D721Med (cell line): Measurements from ENCODE around the gene TIA1.

Experiments used
- DNase-seq: peaks from one replicate; pipeline ENCODE4 v3.0.0; 2011; ENCODE audit warnings: low spot score; ENCODE audit not compliant: insufficient read length
- FAIRE-seq: peaks from 2 replicates; lab custom pipeline; 2011; peaks lifted over from hg19 to GRCh38; lab: Jason Lieb, UNC
- CTCF ChIP-seq: IDR thresholded peaks from 2 replicates; pipeline ENCODE4 v1.5.1; 2012; ENCODE audit warnings: mild to moderate bottlenecking, control low read depth; ENCODE audit not compliant: insufficient read depth; ENCODE audit errors: missing control alignments

Gene TIA1

GRCh38 chr2:70212298-70212932, 36.0 kb downstream of the TIA1 start:
- no peak for DNase-seq
- no peak for FAIRE-seq
- no peak for TF ChIP-seq CTCF

GRCh38 chr2:70211595-70211994, 36.8 kb downstream of the TIA1 start:
- DNase-seq (no peak), FAIRE-seq (no peak)
- no peak for TF ChIP-seq CTCF

- FAIRE-seq (no peak), DNase-seq (no peak)
- no peak for TF ChIP-seq CTCF
Measured at GRCh38 chr2:70204452-70204851, 44.0 kb downstream of the TIA1 start.

- no peak for DNase-seq
- no peak for TF ChIP-seq CTCF
- FAIRE-seq: no peak
Measured at GRCh38 chr2:70203086-70203485, 45.3 kb downstream of the TIA1 start.

- no peak for FAIRE-seq
- no peak for DNase-seq
- no peak for TF ChIP-seq CTCF
Measured at GRCh38 chr2:70202236-70202806, 46.1 kb downstream of the TIA1 start.

GRCh38 chr2:70201831-70202230, 46.6 kb downstream of the TIA1 start:
- DNase-seq (no peak), FAIRE-seq (no peak)
- no peak for TF ChIP-seq CTCF

- FAIRE-seq: no peak
- no peak for TF ChIP-seq CTCF
Measured at GRCh38 chr2:70201225-70201768, 47.1 kb downstream of the TIA1 start.

More at GRCh38 chr2:70201225-70201768, 47.1 kb downstream of the TIA1 start:
- DNase-seq: no peak
